Stimulated activated CD8-positive, alpha-beta memory T cell treated with anti-CD3 and anti-CD28 coated beads, Interleukin-4, amount 100 ng/mL, for 48 hours (primary cell): ENCODE data around the gene PSMD9.
"Not testable (repeated sequence)": the region's sequence is repeated elsewhere in the genome, so short reads cannot be mapped to it uniquely, and the experiment has no call there.

Source experiments
- DNase-seq: peaks from one replicate; pipeline ENCODE4 v3.0.0-alpha.2; 2020

The PSMD9 gene

GRCh38 chr12:121874071-121874470, 14.5 kb upstream of the PSMD9 start:
- no peak for DNase-seq

- no peak for DNase-seq
These were observed 13.0 kb upstream of the PSMD9 start for GRCh38 chr12:121875582-121875981.

GRCh38 chr12:121876080-121876447, 12.5 kb upstream of the PSMD9 start:
- DNase-seq = not testable (repeated sequence)

GRCh38 chr12:121883315-121883660, 5.3 kb upstream of the PSMD9 start:
- no peak for DNase-seq

- DNase-seq = not testable (repeated sequence)
These were observed 3.5 kb upstream of the PSMD9 start for GRCh38 chr12:121885129-121885528.

- DNase-seq = no peak
These were observed 510 bp upstream of the PSMD9 start for GRCh38 chr12:121888083-121888477.

GRCh38 chr12:121889274-121889624, 659 bp downstream of the PSMD9 start:
- DNase-seq = no peak

GRCh38 chr12:121889661-121890060, 1.1 kb downstream of the PSMD9 start:
- DNase-seq = not testable (repeated sequence)

GRCh38 chr12:121892673-121893561, 4.3 kb downstream of the PSMD9 start:
- DNase-seq = no peak

- DNase-seq = peak; percentile 41
These were observed 5.4 kb downstream of the PSMD9 start for GRCh38 chr12:121893961-121894460.

- no peak for DNase-seq
These were observed 6.0 kb downstream of the PSMD9 start for GRCh38 chr12:121894633-121895032.

GRCh38 chr12:121898287-121898686, 9.7 kb downstream of the PSMD9 start:
- DNase-seq = no peak

- no peak for DNase-seq
These were observed 11.0 kb downstream of the PSMD9 start for GRCh38 chr12:121899590-121899989.

- DNase-seq = no peak
These were observed 14.6 kb downstream of the PSMD9 start for GRCh38 chr12:121903202-121903601.

GRCh38 chr12:121905746-121906145, 17.2 kb downstream of the PSMD9 start:
- no peak for DNase-seq

GRCh38 chr12:121908702-121909101, 20.1 kb downstream of the PSMD9 start:
- DNase-seq = no peak

- DNase-seq = peak; percentile 52
These were observed 23.4 kb downstream of the PSMD9 start for GRCh38 chr12:121911824-121912585.

GRCh38 chr12:121915841-121916321, 27.3 kb downstream of the PSMD9 start:
- DNase-seq = no peak

GRCh38 chr12:121916719-121917118, 28.1 kb downstream of the PSMD9 start:
- no peak for DNase-seq

- peak; percentile 97 for DNase-seq
These were observed 29.5 kb downstream of the PSMD9 start, which contains the start of gene CFAP251 for GRCh38 chr12:121917950-121918678. CFAP251 (plus strand) TSS chr12:121918592; CDS start chr12:121921306, 2,714 bp downstream.

- peak; percentile 32 for DNase-seq
These were observed 30.1 kb downstream of the PSMD9 start for GRCh38 chr12:121918679-121919038.

- DNase-seq = no peak
These were observed 32.5 kb downstream of the PSMD9 start for GRCh38 chr12:121921066-121921465.

- DNase-seq = no peak
These were observed 36.7 kb downstream of the PSMD9 start for GRCh38 chr12:121925358-121925695.
